ENCODE measurements around the gene FARP2. TPM values are rescaled to one million over a fixed set of nuclear protein-coding genes. Genes with fewer than 3 reads are reported as not detected.

The FARP2 gene
- total RNA-seq, 1 donor from 2014 or later = 65.0 TPM

DNA sequence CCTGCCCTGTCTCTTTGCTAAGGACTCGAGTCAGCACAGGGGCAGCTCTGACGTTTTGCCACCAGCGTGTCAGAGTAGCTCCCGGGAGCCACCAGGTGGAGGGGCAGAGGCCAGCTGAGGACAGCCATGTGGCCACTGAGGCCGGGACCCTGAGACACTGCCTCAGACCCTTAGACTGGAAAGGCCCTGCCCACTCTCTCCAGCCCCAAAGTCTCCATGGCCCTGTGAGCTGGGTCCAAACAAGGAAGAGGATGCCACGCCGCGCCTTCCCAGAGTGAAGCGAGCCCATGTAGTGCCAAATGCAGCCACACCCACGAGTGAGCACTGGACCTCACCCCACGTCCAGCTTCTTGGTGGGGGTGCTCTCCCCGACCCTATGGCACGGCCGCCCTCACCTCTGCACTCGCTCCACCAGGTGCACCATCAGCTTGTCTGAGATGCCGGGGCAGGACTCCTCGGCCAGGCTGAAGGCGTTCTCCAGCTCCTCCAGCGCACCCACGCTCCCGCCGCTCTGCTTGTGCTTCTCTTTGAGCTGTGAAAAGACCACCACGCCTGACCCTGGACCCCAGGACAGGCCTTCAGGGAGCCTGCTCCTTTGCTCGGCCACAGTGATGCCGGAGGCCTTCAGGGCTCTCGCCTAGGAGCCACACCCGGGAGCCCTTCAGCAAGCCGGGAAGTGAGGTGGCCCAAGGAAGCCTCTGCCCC is 140.1 kb downstream of the FARP2 start:
- no peak overlapping the region for H3K4me3 Mint-ChIP-seq (ENCODE audit: unreplicated experiment)

DNA sequence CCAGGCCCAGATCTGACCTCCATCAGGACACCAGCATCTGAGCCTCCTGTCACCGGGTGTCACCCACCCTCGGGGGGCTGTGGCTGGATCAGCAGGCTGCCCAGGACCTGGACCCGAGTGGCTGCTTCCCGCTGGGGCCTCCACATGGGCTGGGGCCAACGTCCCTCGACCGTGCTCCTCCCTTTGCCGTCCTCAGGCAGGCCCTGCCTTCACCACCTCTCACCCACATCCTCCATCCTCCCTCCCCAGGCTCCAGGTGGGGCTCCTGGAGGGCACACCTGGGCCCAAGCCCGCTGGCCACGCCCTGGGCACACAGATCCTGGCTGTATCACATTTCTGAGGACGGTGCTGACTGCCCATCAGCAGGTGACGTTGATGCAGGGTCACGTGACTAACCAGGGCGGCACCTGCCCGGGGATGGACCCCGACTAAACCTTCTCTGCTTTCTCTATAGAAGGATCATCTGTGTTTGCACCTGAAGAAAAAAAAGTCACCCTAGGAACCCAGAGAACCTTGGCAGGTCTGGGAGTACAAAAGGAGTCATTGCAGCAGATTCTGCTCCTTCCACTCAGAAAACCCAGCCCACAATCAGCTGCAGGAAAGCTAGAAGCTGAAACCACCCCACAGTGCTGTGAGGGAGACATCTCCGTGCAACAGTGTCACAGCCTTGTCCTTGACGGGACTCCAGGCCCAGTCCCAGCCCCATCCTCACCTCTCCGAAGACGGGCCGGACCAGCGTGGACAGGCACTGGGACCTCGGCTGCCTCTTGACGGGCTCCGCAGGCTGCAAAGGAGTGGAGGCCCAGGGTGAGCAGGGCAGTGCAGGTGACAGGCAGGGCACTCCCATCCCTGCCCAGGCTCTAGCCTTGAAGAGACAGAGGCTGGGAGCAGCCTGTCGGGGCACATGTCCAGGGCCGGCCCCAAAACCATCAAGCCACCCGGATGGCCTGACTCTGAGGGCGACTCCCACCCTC is 141.1 kb downstream of the FARP2 start:
- no peaks in the 10 kb centered on the region for H3K27me3 Mint-ChIP-seq (ENCODE audit: low read depth, unreplicated experiment)
- H3K4me3 ChIP-seq (ENCODE audit: insufficient read depth, low read depth, low read length) = no peak overlapping the region
- H3K36me3 ChIP-seq (ENCODE audit: insufficient read depth, low read length) = peaks cover 13% of the 10 kb centered on the region
- H3K27me3 ChIP-seq (ENCODE audit: insufficient read depth, low read length) = no peaks in the 10 kb centered on the region
- no peaks in the 10 kb centered on the region for H3K9me3 Mint-ChIP-seq (ENCODE audit: unreplicated experiment)
- no peak overlapping the region for H3K4me2 ChIP-seq (ENCODE audit: low read length)
- no peak overlapping the region for H2AFZ ChIP-seq (ENCODE audit: low read depth, low read length)
- no peaks in the 10 kb centered on the region for H3K9me3 ChIP-seq (ENCODE audit: insufficient read depth, low read depth, low read length)
- no peak overlapping the region for H3K27ac ChIP-seq (ENCODE audit: low read depth, low read length)
- DNase-seq (ENCODE audit: low read depth) = no peak
- no peak for TF ChIP-seq EZH2 (IDR thresholded peaks at IDR 0.05; ENCODE audit: insufficient read depth, low read length)
- TF ChIP-seq, protein P1, sequence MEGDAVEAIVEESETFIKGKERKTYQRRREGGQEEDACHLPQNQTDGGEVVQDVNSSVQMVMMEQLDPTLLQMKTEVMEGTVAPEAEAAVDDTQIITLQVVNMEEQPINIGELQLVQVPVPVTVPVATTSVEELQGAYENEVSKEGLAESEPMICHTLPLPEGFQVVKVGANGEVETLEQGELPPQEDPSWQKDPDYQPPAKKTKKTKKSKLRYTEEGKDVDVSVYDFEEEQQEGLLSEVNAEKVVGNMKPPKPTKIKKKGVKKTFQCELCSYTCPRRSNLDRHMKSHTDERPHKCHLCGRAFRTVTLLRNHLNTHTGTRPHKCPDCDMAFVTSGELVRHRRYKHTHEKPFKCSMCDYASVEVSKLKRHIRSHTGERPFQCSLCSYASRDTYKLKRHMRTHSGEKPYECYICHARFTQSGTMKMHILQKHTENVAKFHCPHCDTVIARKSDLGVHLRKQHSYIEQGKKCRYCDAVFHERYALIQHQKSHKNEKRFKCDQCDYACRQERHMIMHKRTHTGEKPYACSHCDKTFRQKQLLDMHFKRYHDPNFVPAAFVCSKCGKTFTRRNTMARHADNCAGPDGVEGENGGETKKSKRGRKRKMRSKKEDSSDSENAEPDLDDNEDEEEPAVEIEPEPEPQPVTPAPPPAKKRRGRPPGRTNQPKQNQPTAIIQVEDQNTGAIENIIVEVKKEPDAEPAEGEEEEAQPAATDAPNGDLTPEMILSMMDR (IDR thresholded peaks at IDR 0.05; ENCODE audit: insufficient read depth, low read depth, low read length) = no peak
- no peak overlapping the region for H3K9ac ChIP-seq (ENCODE audit: low read length)
- no peaks in the 10 kb centered on the region for H3K4me1 Mint-ChIP-seq (ENCODE audit: low read depth, unreplicated experiment)
- no peak overlapping the region for H3K4me3 Mint-ChIP-seq (ENCODE audit: unreplicated experiment)
- H3K4me1 ChIP-seq (ENCODE audit: insufficient read depth, low read length) = no peaks in the 10 kb centered on the region
- peaks cover 26% of the 10 kb centered on the region for H3K36me3 Mint-ChIP-seq (ENCODE audit: low read depth, unreplicated experiment)
- no peak for FAIRE-seq
- H3K79me2 ChIP-seq (ENCODE audit: insufficient read depth, low read length) = peaks cover 31% of the 10 kb centered on the region
- no peak overlapping the region for H3K27ac Mint-ChIP-seq (ENCODE audit: unreplicated experiment)
- peaks cover 45% of the 10 kb centered on the region for H4K20me1 ChIP-seq (ENCODE audit: insufficient read depth, low read length)

More for the DNA sequence above, 140.1 kb downstream of the FARP2 start:
- Histone ChIP-seq H3K4me3 (ENCODE audit: insufficient read depth, low read depth, low read length) (no peak overlapping the region), H3K27ac (ENCODE audit: low read depth, low read length) (no peak overlapping the region), H3K27me3 (ENCODE audit: insufficient read depth, low read length) (no peaks in the 10 kb centered on the region), H3K79me2 (ENCODE audit: insufficient read depth, low read length) (peaks cover 22% of the 10 kb centered on the region), H3K4me1 (ENCODE audit: insufficient read depth, low read length) (no peaks in the 10 kb centered on the region), H4K20me1 (ENCODE audit: insufficient read depth, low read length) (peaks cover 43% of the 10 kb centered on the region), H3K9me3 (ENCODE audit: insufficient read depth, low read depth, low read length) (no peaks in the 10 kb centered on the region), H3K36me3 (ENCODE audit: insufficient read depth, low read length) (peaks cover 13% of the 10 kb centered on the region), H3K4me2 (ENCODE audit: low read length) (no peak overlapping the region), H2AFZ (ENCODE audit: low read depth, low read length) (no peak overlapping the region), H3K9ac (ENCODE audit: low read length) (no peak overlapping the region)
- Mint-ChIP-seq H3K27me3 (ENCODE audit: low read depth, unreplicated experiment) (no peaks in the 10 kb centered on the region), H3K27ac (ENCODE audit: unreplicated experiment) (no peak overlapping the region), H3K9me3 (ENCODE audit: unreplicated experiment) (no peaks in the 10 kb centered on the region), H3K4me1 (ENCODE audit: low read depth, unreplicated experiment) (no peaks in the 10 kb centered on the region), H3K36me3 (ENCODE audit: low read depth, unreplicated experiment) (peaks cover 22% of the 10 kb centered on the region)
- FAIRE-seq (no peak), DNase-seq (ENCODE audit: low read depth) (no peak)
- TF ChIP-seq, protein P1 (IDR thresholded peaks at IDR 0.05; ENCODE audit: insufficient read depth, low read depth, low read length) = no peak
- TF ChIP-seq EZH2 (IDR thresholded peaks at IDR 0.05; ENCODE audit: insufficient read depth, low read length) = no peak

All from astrocyte (in vitro differentiated cells and primary cell).